A172 (cell line): ENCODE results near the gene RDX. TPM values are rescaled to one million over a fixed set of nuclear protein-coding genes. Genes with fewer than 3 reads are reported as not detected.
A peak's percentile ranks its signal among the peaks of the same experiment; 100 is the strongest.
"Not testable (repeated sequence)": the region's sequence is repeated elsewhere in the genome, so short reads cannot be mapped to it uniquely, and the experiment has no call there.

ENCODE experiments used
- DNase-seq: peaks from one replicate; pipeline ENCODE4 v3.0.0-alpha.2; 2015; ENCODE audit warnings: low spot score
- total RNA-seq: library from RNA; depleted of rRNA; stranded (reverse); fragments of >200 nt; shearing (Covaris generic); gene quantifications from 2 replicates; pipeline ENCODE4 v1.2.3, GENCODE V29; 2014

RDX gene
- total RNA-seq, 1 experiment from 2014 or later: 133 TPM

GRCh38 chr11:110200241-110200640 lies 96.2 kb downstream of the RDX start:
- peak; percentile 16 for DNase-seq

GRCh38 chr11:110199184-110199981 lies 97.0 kb downstream of the RDX start:
- no peak for DNase-seq

- DNase-seq: no peak
Observed at GRCh38 chr11:110198031-110198729, 98.2 kb downstream of the RDX start.

GRCh38 chr11:110196884-110197420 lies 99.5 kb downstream of the RDX start:
- no peak for DNase-seq

GRCh38 chr11:110196241-110196754 lies 100.1 kb downstream of the RDX start:
- peak; percentile 69 for DNase-seq

- DNase-seq: peak; percentile 86
Observed at GRCh38 chr11:110194211-110194766, 102.1 kb downstream of the RDX start.

- DNase-seq: not testable (repeated sequence)
Observed at GRCh38 chr11:110192604-110193282, 103.7 kb downstream of the RDX start.

- DNase-seq: no peak
Observed at GRCh38 chr11:110190885-110191284, 105.5 kb downstream of the RDX start.

GRCh38 chr11:110187731-110188130 lies 108.7 kb downstream of the RDX start:
- DNase-seq: no peak

GRCh38 chr11:110186867-110187266 lies 109.5 kb downstream of the RDX start:
- no peak for DNase-seq

GRCh38 chr11:110186456-110186855 lies 110.0 kb downstream of the RDX start:
- no peak for DNase-seq

- DNase-seq: no peak
Observed at GRCh38 chr11:110185599-110185998, 110.8 kb downstream of the RDX start.

- no peak for DNase-seq
Observed at GRCh38 chr11:110185121-110185591, 111.3 kb downstream of the RDX start.

GRCh38 chr11:110184456-110184855 lies 112.0 kb downstream of the RDX start:
- DNase-seq: no peak

GRCh38 chr11:110182886-110183285 lies 113.5 kb downstream of the RDX start:
- peak; percentile 40 for DNase-seq

- DNase-seq: no peak
Observed at GRCh38 chr11:110179064-110179463, 117.3 kb downstream of the RDX start.

GRCh38 chr11:110177086-110177456 lies 119.3 kb downstream of the RDX start:
- DNase-seq: no peak

GRCh38 chr11:110176366-110177085 lies 119.9 kb downstream of the RDX start:
- no peak for DNase-seq

GRCh38 chr11:110174645-110175310 lies 121.6 kb downstream of the RDX start:
- no peak for DNase-seq
